Neuronal stem cell (in vitro differentiated cells): Measurements from ENCODE around the gene ADAM22.

Source experiments
- DNase-seq: peaks from one replicate; pipeline ENCODE4 v3.0.0-alpha.2; 2013; ENCODE audit warnings: low spot score
- H2AFZ ChIP-seq: one replicate; pipeline ENCODE4 v1.6.1; 2013; ENCODE audit warnings: mild to moderate bottlenecking, low read length, inconsistent platforms
- H2AK5ac ChIP-seq: 2 replicates; pipeline ENCODE4 v1.6.1; 2013; ENCODE audit warnings: low read depth, mild to moderate bottlenecking, inconsistent platforms, low read length, moderate library complexity, mixed read lengths
- H2BK120ac ChIP-seq: 2 replicates; pipeline ENCODE4 v1.6.1; 2013; ENCODE audit warnings: low read depth, mild to moderate bottlenecking, inconsistent platforms, low read length, moderate library complexity, mixed read lengths
- H2BK12ac ChIP-seq: one replicate; pipeline ENCODE4 v1.6.1; 2013; ENCODE audit warnings: low read length, inconsistent platforms
- H2BK15ac ChIP-seq: 2 replicates; pipeline ENCODE4 v1.6.1; 2013; ENCODE audit warnings: mild to moderate bottlenecking, low read length, inconsistent platforms, mixed read lengths
- H2BK5ac ChIP-seq: one replicate; pipeline ENCODE4 v1.6.1; 2013; ENCODE audit warnings: inconsistent platforms, mild to moderate bottlenecking, low read length, moderate library complexity
- H3K14ac ChIP-seq: one replicate; pipeline ENCODE4 v1.6.1; 2013; ENCODE audit warnings: low read length, inconsistent platforms
- H3K18ac ChIP-seq: 2 replicates; pipeline ENCODE4 v1.6.1; 2013; ENCODE audit warnings: low read length, inconsistent platforms
- H3K23ac ChIP-seq: 2 replicates; pipeline ENCODE4 v1.6.1; 2013; ENCODE audit warnings: low read depth, mild to moderate bottlenecking, mixed read lengths, low read length, inconsistent platforms; ENCODE audit not compliant: poor library complexity
- H3K27ac ChIP-seq: replicated peaks from 3 replicates; pipeline ENCODE4 v1.5.1; 2013; ENCODE audit warnings: low read length, inconsistent platforms
- H3K27me3 ChIP-seq, 3 experiments: 2 replicates each; pipeline ENCODE4 v1.6.1; 2013; ENCODE audit warnings: low read length in 3 of 3, mild to moderate bottlenecking in 2 of 3, inconsistent platforms in 1 of 3, low read depth in 1 of 3, mixed read lengths in 1 of 3, moderate library complexity in 1 of 3; ENCODE audit not compliant: control insufficient read depth in 3 of 3, insufficient read depth in 3 of 3
- H3K36me3 ChIP-seq, 2 donors: replicated peaks in 1 of 2; 2 replicates each; pipeline ENCODE4 v1.6.1; 2013; ENCODE audit warnings: low read length in 2 of 2; ENCODE audit not compliant: control insufficient read depth in 2 of 2, insufficient read depth in 2 of 2
- H3K4ac ChIP-seq: 2 replicates; pipeline ENCODE4 v1.6.1; 2013; ENCODE audit warnings: inconsistent platforms, mild to moderate bottlenecking, low read length, moderate library complexity
- H3K4me1 ChIP-seq, 2 donors: 1 replicate in 1 of 2; 2 replicates in 1 of 2; pipeline ENCODE4 v1.6.1; 2013; ENCODE audit warnings: low read length in 2 of 2, low read depth in 1 of 2; ENCODE audit not compliant: control insufficient read depth in 2 of 2, insufficient read depth in 1 of 2
- H3K4me2 ChIP-seq: one replicate; pipeline ENCODE4 v1.6.1; 2013; ENCODE audit warnings: mild to moderate bottlenecking, low read length, inconsistent platforms; ENCODE audit not compliant: insufficient read depth, poor library complexity, severe bottlenecking
- H3K4me3 ChIP-seq, 2 donors: 2 replicates each; pipeline ENCODE4 v1.5.1; 2013; ENCODE audit warnings: low read length in 2 of 2, mild to moderate bottlenecking in 2 of 2, inconsistent platforms in 1 of 2, moderate library complexity in 1 of 2
- H3K79me1 ChIP-seq: one replicate; pipeline ENCODE4 v1.6.1; 2013; ENCODE audit warnings: low read depth, mild to moderate bottlenecking, inconsistent platforms, low read length, moderate library complexity
- H3K9ac ChIP-seq: one replicate; pipeline ENCODE4 v1.6.1; 2013; ENCODE audit warnings: mild to moderate bottlenecking, low read depth, low read length, inconsistent platforms; ENCODE audit not compliant: poor library complexity
- H3K9me3 ChIP-seq, 2 donors: replicated peaks in 1 of 2; 2 replicates each; pipeline versions ENCODE3 to v1.6.1; 2013; ENCODE audit warnings: low read length in 2 of 2, mild to moderate bottlenecking in 2 of 2, inconsistent platforms in 1 of 2, low read depth in 1 of 2, mixed read lengths in 1 of 2, moderate library complexity in 1 of 2; ENCODE audit not compliant: control insufficient read depth in 2 of 2, insufficient read depth in 1 of 2
- H4K8ac ChIP-seq: one replicate; pipeline ENCODE4 v1.6.1; 2013; ENCODE audit warnings: low read depth, mild to moderate bottlenecking, inconsistent platforms, low read length, moderate library complexity
- H4K91ac ChIP-seq: one replicate; pipeline ENCODE4 v1.6.1; 2013; ENCODE audit warnings: low read length, low read depth, mild to moderate bottlenecking, inconsistent platforms; ENCODE audit not compliant: poor library complexity
- WGBS, 2 donors: extraction: QIAGEN DNeasy Blood & Tissue Kit; methylation state at CpG; one replicate each; pipeline ENCODE4 v1.1.7; 2013; ENCODE audit warnings: missing lambda C conversion rate in 2 of 2, mixed read lengths in 1 of 2; ENCODE audit not compliant: insufficient read length in 2 of 2, insufficient replicate concordance in 1 of 2; ENCODE audit errors: extremely low coverage in 2 of 2; 5-methylcytosine and 5-hydroxymethylcytosine counted together

ADAM22 gene

GRCh38 chr7:88116235-88116795, 182.3 kb downstream of the ADAM22 start:
- Histone ChIP-seq H3K14ac (no peak overlapping the region), H3K18ac (no peak overlapping the region), H2AK5ac (no peak overlapping the region), H3K9ac (no peak overlapping the region), H4K91ac (no peak overlapping the region), H3K4me3 (no peak overlapping the region), H2BK15ac (no peak overlapping the region), H3K9me3 (no peaks in the 10 kb centered on the region), H3K4me1 (peaks cover 2 to 3% of the 10 kb centered on the region in 2 donors), H2BK5ac (no peak overlapping the region), H3K79me1 (no peaks in the 10 kb centered on the region), H4K8ac (no peak overlapping the region), H3K4ac (no peak overlapping the region), H2AFZ (no peak overlapping the region), H3K36me3 (no peaks in the 10 kb centered on the region), H3K27me3 (no peaks in the 10 kb centered on the region), H2BK120ac (no peak overlapping the region), H3K23ac (no peak overlapping the region), H3K27ac (no peak overlapping the region), H2BK12ac (no peak overlapping the region), H3K4me2 (no peak overlapping the region)
- WGBS, 2 donors = no CpG with 5 or more reads among the region's 1 CpG
- peak; percentile 4 for DNase-seq

GRCh38 chr7:88117325-88117724, 183.3 kb downstream of the ADAM22 start:
- Histone ChIP-seq H3K18ac (no peak overlapping the region), H4K8ac (no peak overlapping the region), H2BK120ac (no peak overlapping the region), H3K27ac (no peak overlapping the region), H3K23ac (no peak overlapping the region), H3K27me3 (no peaks in the 10 kb centered on the region), H3K4me1 (peaks cover 2 to 3% of the 10 kb centered on the region in 2 donors), H2BK12ac (no peak overlapping the region), H2AFZ (no peak overlapping the region), H3K4ac (no peak overlapping the region), H3K4me3 (no peak overlapping the region), H3K79me1 (no peaks in the 10 kb centered on the region), H3K14ac (no peak overlapping the region), H3K4me2 (no peak overlapping the region), H3K36me3 (no peaks in the 10 kb centered on the region), H3K9ac (no peak overlapping the region), H2BK5ac (no peak overlapping the region), H4K91ac (no peak overlapping the region), H2BK15ac (no peak overlapping the region), H2AK5ac (no peak overlapping the region), H3K9me3 (no peaks in the 10 kb centered on the region)
- no peak for DNase-seq
- no CpG with 5 or more reads among the region's 2 CpGs for WGBS, 2 donors

GRCh38 chr7:88121335-88121734, 187.3 kb downstream of the ADAM22 start:
- Histone ChIP-seq H2AK5ac (no peak overlapping the region), H2BK120ac (no peak overlapping the region), H2BK15ac (no peak overlapping the region), H3K23ac (no peak overlapping the region), H3K4me3 (no peak overlapping the region), H2AFZ (no peak overlapping the region), H2BK12ac (no peak overlapping the region), H3K9me3 (no peaks in the 10 kb centered on the region), H3K27ac (no peak overlapping the region), H3K36me3 (no peaks in the 10 kb centered on the region), H3K4me2 (no peak overlapping the region), H2BK5ac (no peak overlapping the region), H3K18ac (no peak overlapping the region), H4K8ac (no peak overlapping the region), H3K4ac (no peak overlapping the region), H4K91ac (no peak overlapping the region), H3K79me1 (no peaks in the 10 kb centered on the region), H3K14ac (no peak overlapping the region), H3K4me1 (peaks cover 2% of the 10 kb centered on the region in 2 donors), H3K9ac (no peak overlapping the region), H3K27me3 (no peaks in the 10 kb centered on the region)
- no peak for DNase-seq
- WGBS, 2 donors = no CpG with 5 or more reads among the region's 2 CpGs

GRCh38 chr7:88127637-88128290, 193.7 kb downstream of the ADAM22 start:
- Histone ChIP-seq H3K9me3 (no peaks in the 10 kb centered on the region), H2AFZ (no peak overlapping the region), H2BK15ac (no peak overlapping the region), H3K4me2 (no peak overlapping the region), H2BK12ac (no peak overlapping the region), H3K4me1 (no peaks in the 10 kb centered on the region), H3K27me3 (no peaks in the 10 kb centered on the region), H3K36me3 (no peaks in the 10 kb centered on the region), H3K18ac (no peak overlapping the region), H4K8ac (no peak overlapping the region), H2BK120ac (no peak overlapping the region), H3K9ac (no peak overlapping the region), H3K79me1 (no peaks in the 10 kb centered on the region), H3K23ac (no peak overlapping the region), H2AK5ac (no peak overlapping the region), H3K4ac (no peak overlapping the region), H4K91ac (no peak overlapping the region), H3K27ac (no peak overlapping the region), H3K14ac (no peak overlapping the region), H2BK5ac (no peak overlapping the region), H3K4me3 (no peak overlapping the region)
- WGBS, 2 donors = no CpG with 5 or more reads among the region's 7 CpGs
- DNase-seq = no peak
